Stimulated activated CD4-positive, alpha-beta T cell treated with anti-CD3 and anti-CD28 coated beads, Interleukin-15, amount 100 ng/mL, for 24 hours (primary cell): Measurements from ENCODE around the gene CCDC74A.
"Not testable (repeated sequence)": the region's sequence is repeated elsewhere in the genome, so short reads cannot be mapped to it uniquely, and the experiment has no call there.

Experiments used
- DNase-seq: peaks from one replicate; pipeline ENCODE4 v3.0.0-alpha.2; 2020

CCDC74A gene

GRCh38 chr2:131567891-131568290 is 40.2 kb downstream of the CCDC74A start:
- DNase-seq = no peak

GRCh38 chr2:131568401-131568800 is 40.7 kb downstream of the CCDC74A start:
- DNase-seq = not testable (repeated sequence)

DNA sequence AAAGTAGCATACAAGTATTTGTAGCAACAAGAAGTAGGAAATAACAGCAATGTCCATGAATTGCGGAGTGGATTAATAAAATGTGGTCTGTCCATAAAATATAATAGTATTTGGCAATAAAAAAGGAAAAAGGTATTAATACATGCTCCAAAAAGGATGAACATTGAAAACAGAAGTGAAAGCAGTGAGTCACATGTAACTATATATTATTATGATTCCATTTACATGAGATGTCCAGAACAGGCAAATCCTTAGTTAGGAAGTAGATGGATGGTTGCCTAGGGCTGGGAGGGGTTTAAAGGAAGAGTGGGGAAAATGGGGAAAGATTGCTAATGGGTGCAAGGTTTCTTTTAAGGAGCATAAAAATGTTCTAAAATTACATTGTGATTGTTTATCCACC is 44.5 kb downstream of the CCDC74A start:
- no peak for DNase-seq

DNA sequence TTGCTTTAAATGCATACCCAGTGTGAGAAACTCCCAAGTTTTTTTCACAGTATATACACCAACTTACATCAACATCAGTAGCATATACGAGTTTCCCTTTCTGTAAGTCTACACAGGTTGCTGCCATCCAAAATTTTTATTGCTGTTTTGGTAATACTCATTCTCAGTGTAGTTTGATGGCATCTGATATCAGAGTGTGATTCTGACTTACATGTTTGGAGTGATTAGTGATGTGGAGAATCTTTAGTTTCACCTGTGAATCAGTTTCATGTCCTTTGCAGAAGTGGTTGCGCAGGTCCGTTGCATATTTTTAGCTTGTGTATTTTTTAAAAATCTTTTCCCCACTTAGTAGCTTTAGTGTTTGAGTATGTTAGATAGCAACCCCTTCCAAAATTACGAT is 50.1 kb downstream of the CCDC74A start:
- no peak for DNase-seq

GRCh38 chr2:131580187-131580586 is 52.5 kb downstream of the CCDC74A start:
- no peak for DNase-seq
